Endothelial cell of umbilical vein (primary cell): Measurements from ENCODE around the gene IL1R2. TPM values are rescaled to one million over a fixed set of nuclear protein-coding genes. Genes with fewer than 3 reads are reported as not detected.

Experiments used
- BruUV-seq: library from RNA; stranded (reverse); fragments of 400-500 nt; replicated peaks from 2 replicates; lab custom pipeline; 2021; lab: Mats Ljungman, UMichigan
- CTCF ChIA-PET: fragments of 300-600, 350-600 bp; sonication (Branson Sonifier 250); formaldehyde crosslinking; loops from one replicate; lab custom pipeline; 2021; ENCODE audit warnings: antibody characterized with exemption, inconsistent platforms; lab: Charles Lee
- POLR2A ChIA-PET: fragments of 300-600, 350-600 bp; sonication (Branson Sonifier 250); formaldehyde crosslinking; loops from one replicate; lab custom pipeline; 2021; ENCODE audit warnings: antibody characterized with exemption, inconsistent platforms; lab: Charles Lee
- DNase-seq: peaks from one replicate; pipeline ENCODE4 v3.0.0-alpha.2; 2011; ENCODE audit warnings: low read depth, low spot score
- FAIRE-seq: peaks from 2 replicates; lab custom pipeline; 2011; peaks lifted over from hg19 to GRCh38; lab: Jason Lieb, UNC
- H2AFZ ChIP-seq: 2 replicates; pipeline ENCODE4 v1.6.0; 2012; ENCODE audit warnings: low read depth, low read length, control low read depth, inconsistent platforms
- H3K27ac ChIP-seq: 2 replicates; pipeline ENCODE4 v1.5.1; 2011; ENCODE audit warnings: low read depth, mild to moderate bottlenecking, control low read depth, low read length, moderate library complexity; ENCODE audit not compliant: insufficient read depth
- H3K27me3 ChIP-seq, 2 experiments: 2 replicates each; pipeline versions ENCODE4 v1.6.0 to v1.6.1; 2011; ENCODE audit warnings: low read length in 2 of 2, mixed read lengths in 1 of 2; ENCODE audit not compliant: control insufficient read depth in 2 of 2, insufficient read depth in 2 of 2
- H3K36me3 ChIP-seq, 2 experiments: 2 replicates in 1 of 2; 3 replicates in 1 of 2; pipeline ENCODE4 v1.5.1; 2011; ENCODE audit warnings: low read length in 2 of 2, mild to moderate bottlenecking in 1 of 2, moderate library complexity in 1 of 2; ENCODE audit not compliant: control insufficient read depth in 2 of 2, insufficient read depth in 2 of 2; ENCODE audit errors: extremely low read depth in 1 of 2
- H3K4me1 ChIP-seq: 3 replicates; pipeline ENCODE4 v1.5.1; 2011; ENCODE audit warnings: mild to moderate bottlenecking, low read length; ENCODE audit not compliant: control insufficient read depth, insufficient read depth; ENCODE audit errors: extremely low read depth
- H3K4me2 ChIP-seq: 2 replicates; pipeline ENCODE4 v1.6.1; 2011; ENCODE audit warnings: low read length, control low read depth, mixed read lengths; ENCODE audit not compliant: insufficient read depth
- H3K4me3 ChIP-seq, 3 experiments: fragments of 200-600 bp in 1 of 3; sonication (generic), shearing (Covaris generic) in 1 of 3; replicated peaks in 1 of 3; 2 replicates each; pipeline ENCODE4 v1.5.1; 2011 to 2016; ENCODE audit warnings: control low read depth in 3 of 3, low read length in 3 of 3, mild to moderate bottlenecking in 2 of 3, inconsistent platforms in 1 of 3, low read depth in 1 of 3, moderate library complexity in 1 of 3; ENCODE audit not compliant: insufficient read depth in 1 of 3
- H3K79me2 ChIP-seq: 2 replicates; pipeline ENCODE4 v1.6.0; 2012; ENCODE audit warnings: low read length, inconsistent platforms; ENCODE audit not compliant: control insufficient read depth, insufficient read depth
- H3K9ac ChIP-seq: replicated peaks from 2 replicates; pipeline ENCODE3; 2011; ENCODE audit warnings: low read length, control low read depth; ENCODE audit not compliant: insufficient read depth; ENCODE audit errors: extremely low read depth
- H3K9me1 ChIP-seq: replicated peaks from 3 replicates; pipeline ENCODE4 v1.6.0; 2011; ENCODE audit warnings: mild to moderate bottlenecking, low read length; ENCODE audit not compliant: control insufficient read depth, insufficient read depth; ENCODE audit errors: extremely low read depth
- H3K9me3 ChIP-seq: replicated peaks from 2 replicates; pipeline ENCODE4 v1.5.1; 2012; ENCODE audit warnings: low read length, inconsistent platforms; ENCODE audit not compliant: control insufficient read depth, insufficient read depth
- H4K20me1 ChIP-seq: replicated peaks from 2 replicates; pipeline ENCODE3; 2011; ENCODE audit warnings: mild to moderate bottlenecking, low read length; ENCODE audit not compliant: control insufficient read depth, insufficient read depth; ENCODE audit errors: extremely low read depth
- EZH2 ChIP-seq: IDR thresholded peaks from 2 replicates; pipeline ENCODE4 v1.6.1; 2012; ENCODE audit warnings: borderline replicate concordance, low read depth, mild to moderate bottlenecking, moderate library complexity, low read length, inconsistent platforms; ENCODE audit not compliant: severe bottlenecking
- FOS ChIP-seq: IDR thresholded peaks from 2 replicates; pipeline ENCODE4 v1.6.1; 2011; ENCODE audit warnings: mild to moderate bottlenecking, low read length, moderate library complexity, borderline replicate concordance; ENCODE audit not compliant: insufficient read depth
- GATA2 ChIP-seq: IDR thresholded peaks from 2 replicates; pipeline ENCODE4 v1.7.0; 2011; ENCODE audit warnings: low read depth, mild to moderate bottlenecking, moderate library complexity, mixed read lengths, low read length; ENCODE audit not compliant: insufficient read length, insufficient read depth
- MYC ChIP-seq: IDR thresholded peaks from one replicate; pipeline ENCODE4 v1.6.1; 2011; ENCODE audit warnings: mild to moderate bottlenecking, low read depth, low read length
- POLR2A ChIP-seq: IDR thresholded peaks from 2 replicates; pipeline ENCODE4 v1.6.1; 2012; ENCODE audit warnings: low read depth, mild to moderate bottlenecking, control low read depth, low read length
- POLR2AphosphoS5 ChIP-seq: IDR thresholded peaks from 2 replicates; pipeline ENCODE4 v1.6.1; 2012; ENCODE audit warnings: low read depth, mild to moderate bottlenecking, control low read depth, low read length, moderate library complexity; ENCODE audit not compliant: insufficient read depth
- dilution Hi-C: fragments of 300-500 bp; cut with MboI; formaldehyde crosslinking; loops from one replicate; pipeline ENCODE4 v1.15.0; 2019; ENCODE audit warnings: low sequenced_read_pairs; ENCODE audit not compliant: extremely low pct_ligation_motif_present
- intact Hi-C: fragments of 100-400 bp; cut with micrococcal nuclease; formaldehyde crosslinking; loops from one replicate; pipeline ENCODE4 v1.10.0; 2022
- polyA plus RNA-seq, 4 experiments: library from polyadenylated mRNA; depleted of rRNA in 3 of 4; stranded (reverse) in 3 of 4; unstranded in 1 of 4; fragments of >200 nt; gene quantifications; 2 replicates each; pipeline versions ENCODE4 v1.2.1 to v1.2.3, GENCODE V29; 2011 to 2012; ENCODE audit warnings: missing spikeins in 1 of 4
- total RNA-seq: library from RNA; stranded (reverse); gene quantifications from 2 replicates; pipeline ENCODE4 v1.2.3, GENCODE V29; 2021
- TF ChIP-seq, protein P1 (sequence below), 2 donors: IDR thresholded peaks; 1 replicate in 1 of 2; 2 replicates in 1 of 2; pipeline ENCODE4 v1.5.1; 2011; ENCODE audit warnings: low read length in 2 of 2, mild to moderate bottlenecking in 2 of 2, moderate library complexity in 2 of 2, control low read depth in 1 of 2, inconsistent platforms in 1 of 2, low read depth in 1 of 2; ENCODE audit not compliant: insufficient read depth in 1 of 2; ENCODE audit errors: extremely low read depth in 1 of 2
- TF ChIP-seq, protein P2 (sequence below): IDR thresholded peaks from 2 replicates; pipeline ENCODE4 v1.6.1; 2011; ENCODE audit not compliant: insufficient read depth, insufficient read length

The IL1R2 gene
- total and polyA plus RNA-seq, 2 donors (not counting 3 experiments of a cell fraction or from before 2014, with no cell fraction given) = not detected

GRCh38 chr2:102029405-102029804 lies 37.6 kb downstream of the IL1R2 start:
- peaks cover 9% of the 10 kb centered on the region for H3K4me1 ChIP-seq
- H3K9me3 ChIP-seq = no peaks in the 10 kb centered on the region
- H3K9ac ChIP-seq = no peak overlapping the region
- H4K20me1 ChIP-seq = no peaks in the 10 kb centered on the region
- no peak overlapping the region for H2AFZ ChIP-seq
- FAIRE-seq = no peak
- no peaks in the 10 kb centered on the region for H3K9me1 ChIP-seq
- H3K27me3 ChIP-seq = no peaks in the 10 kb centered on the region
- no peak for DNase-seq
- H3K4me2 ChIP-seq = no peak overlapping the region
- no peak overlapping the region for H3K27ac ChIP-seq
- TF ChIP-seq, protein P1, sequence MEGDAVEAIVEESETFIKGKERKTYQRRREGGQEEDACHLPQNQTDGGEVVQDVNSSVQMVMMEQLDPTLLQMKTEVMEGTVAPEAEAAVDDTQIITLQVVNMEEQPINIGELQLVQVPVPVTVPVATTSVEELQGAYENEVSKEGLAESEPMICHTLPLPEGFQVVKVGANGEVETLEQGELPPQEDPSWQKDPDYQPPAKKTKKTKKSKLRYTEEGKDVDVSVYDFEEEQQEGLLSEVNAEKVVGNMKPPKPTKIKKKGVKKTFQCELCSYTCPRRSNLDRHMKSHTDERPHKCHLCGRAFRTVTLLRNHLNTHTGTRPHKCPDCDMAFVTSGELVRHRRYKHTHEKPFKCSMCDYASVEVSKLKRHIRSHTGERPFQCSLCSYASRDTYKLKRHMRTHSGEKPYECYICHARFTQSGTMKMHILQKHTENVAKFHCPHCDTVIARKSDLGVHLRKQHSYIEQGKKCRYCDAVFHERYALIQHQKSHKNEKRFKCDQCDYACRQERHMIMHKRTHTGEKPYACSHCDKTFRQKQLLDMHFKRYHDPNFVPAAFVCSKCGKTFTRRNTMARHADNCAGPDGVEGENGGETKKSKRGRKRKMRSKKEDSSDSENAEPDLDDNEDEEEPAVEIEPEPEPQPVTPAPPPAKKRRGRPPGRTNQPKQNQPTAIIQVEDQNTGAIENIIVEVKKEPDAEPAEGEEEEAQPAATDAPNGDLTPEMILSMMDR (IDR thresholded peaks at IDR 0.05; ENCODE audit: extremely low read depth in 1 of 2, insufficient read depth in 1 of 2, low read depth in 1 of 2, low read length in 2 of 2) = no peak
- TF ChIP-seq POLR2A (no peak), FOS (no peak), POLR2AphosphoS5 (no peak), EZH2 (no peak), GATA2 (no peak), MYC (no peak)
- TF ChIP-seq, protein P2, sequence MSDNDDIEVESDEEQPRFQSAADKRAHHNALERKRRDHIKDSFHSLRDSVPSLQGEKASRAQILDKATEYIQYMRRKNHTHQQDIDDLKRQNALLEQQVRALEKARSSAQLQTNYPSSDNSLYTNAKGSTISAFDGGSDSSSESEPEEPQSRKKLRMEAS = no peak
- dilution Hi-C loops = no loop called here
- no peaks in the 10 kb centered on the region for H3K36me3 ChIP-seq
- ChIA-PET POLR2A (no interaction called here), CTCF (no interaction called here)
- H3K4me3 ChIP-seq = no peak overlapping the region
- no peaks in the 10 kb centered on the region for H3K79me2 ChIP-seq
- intact Hi-C loops = no loop called here
- BruUV-seq = no TSS peak
